Liver (tissue), 3 donors: ENCODE data around the gene TMEM214.

Experiments used
- RAD21 ChIP-seq, 2 donors: IDR thresholded peaks; 2 replicates each; pipeline ENCODE4 v1.6.1; 2016; ENCODE audit warnings: antibody characterized with exemption in 2 of 2, mild to moderate bottlenecking in 2 of 2
- REST ChIP-seq: IDR thresholded peaks from 2 replicates; pipeline ENCODE4 v1.6.1; 2016; ENCODE audit warnings: antibody characterized with exemption, mild to moderate bottlenecking
- SP1 ChIP-seq: IDR thresholded peaks from 2 replicates; pipeline ENCODE4 v1.6.1; 2018; ENCODE audit warnings: antibody characterized with exemption, mild to moderate bottlenecking
- TF ChIP-seq, protein P1 (sequence below): fragments of 150-350 bp; IDR thresholded peaks from 2 replicates; pipeline ENCODE4 v1.5.1; 2017; ENCODE audit warnings: improper control_type of control experiment, low read depth, low read length; ENCODE audit not compliant: missing input control
- donor health status: healthy.
- donor health status: healthy.

DNA sequence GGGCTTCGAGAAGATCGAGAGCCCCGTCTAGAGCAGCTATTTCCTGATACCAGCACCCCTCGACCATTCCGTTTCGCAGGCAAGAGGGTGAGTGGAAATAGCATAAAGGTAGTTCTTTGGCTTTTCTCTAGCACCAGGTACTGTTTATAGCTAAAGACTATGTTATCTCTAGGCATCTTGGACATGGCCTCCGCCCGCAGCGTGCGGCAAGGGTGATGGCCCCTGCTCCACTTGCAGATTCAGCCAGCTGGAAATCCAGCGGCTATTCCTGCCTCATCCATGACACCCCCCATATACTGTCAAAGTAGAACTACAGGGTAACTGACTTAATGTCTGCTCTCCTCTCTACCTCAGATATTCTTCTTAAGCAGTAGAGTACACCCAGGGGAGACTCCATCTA, 22.0 kb downstream of the TMEM214 start:
- TF ChIP-seq REST: no peak
- no peak for TF ChIP-seq SP1
- TF ChIP-seq, protein P1, sequence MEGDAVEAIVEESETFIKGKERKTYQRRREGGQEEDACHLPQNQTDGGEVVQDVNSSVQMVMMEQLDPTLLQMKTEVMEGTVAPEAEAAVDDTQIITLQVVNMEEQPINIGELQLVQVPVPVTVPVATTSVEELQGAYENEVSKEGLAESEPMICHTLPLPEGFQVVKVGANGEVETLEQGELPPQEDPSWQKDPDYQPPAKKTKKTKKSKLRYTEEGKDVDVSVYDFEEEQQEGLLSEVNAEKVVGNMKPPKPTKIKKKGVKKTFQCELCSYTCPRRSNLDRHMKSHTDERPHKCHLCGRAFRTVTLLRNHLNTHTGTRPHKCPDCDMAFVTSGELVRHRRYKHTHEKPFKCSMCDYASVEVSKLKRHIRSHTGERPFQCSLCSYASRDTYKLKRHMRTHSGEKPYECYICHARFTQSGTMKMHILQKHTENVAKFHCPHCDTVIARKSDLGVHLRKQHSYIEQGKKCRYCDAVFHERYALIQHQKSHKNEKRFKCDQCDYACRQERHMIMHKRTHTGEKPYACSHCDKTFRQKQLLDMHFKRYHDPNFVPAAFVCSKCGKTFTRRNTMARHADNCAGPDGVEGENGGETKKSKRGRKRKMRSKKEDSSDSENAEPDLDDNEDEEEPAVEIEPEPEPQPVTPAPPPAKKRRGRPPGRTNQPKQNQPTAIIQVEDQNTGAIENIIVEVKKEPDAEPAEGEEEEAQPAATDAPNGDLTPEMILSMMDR: no peak
- no peak for TF ChIP-seq RAD21 (IDR thresholded peaks at IDR 0.05)
